Brain pericyte (primary cell): ENCODE results near the gene PXK.

ENCODE experiments used
- DNase-seq: peaks from one replicate; pipeline ENCODE4 v3.0.0-alpha.2; 2012; ENCODE audit warnings: low read depth, low spot score

The PXK gene

DNA sequence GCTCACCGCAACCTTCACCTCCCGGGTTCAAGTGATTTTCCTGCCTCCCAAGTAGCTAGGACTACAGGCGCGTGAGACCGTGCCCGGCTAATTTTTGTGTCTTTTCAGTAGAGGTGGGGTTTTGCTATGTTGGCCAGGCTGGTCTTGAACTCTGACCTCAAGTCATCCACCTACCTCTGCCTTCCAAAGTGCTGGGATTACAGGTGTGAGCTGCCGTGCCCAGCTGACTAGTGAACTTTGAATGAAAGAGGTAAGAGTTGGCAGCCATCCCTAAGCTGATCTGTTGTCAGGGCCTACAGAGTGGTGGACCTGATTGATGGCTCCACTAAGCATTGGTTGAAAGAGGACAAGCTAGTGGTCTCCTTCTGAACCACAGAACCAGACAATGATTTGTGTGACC lies 15.3 kb downstream of the PXK start:
- DNase-seq, result no peak

DNA sequence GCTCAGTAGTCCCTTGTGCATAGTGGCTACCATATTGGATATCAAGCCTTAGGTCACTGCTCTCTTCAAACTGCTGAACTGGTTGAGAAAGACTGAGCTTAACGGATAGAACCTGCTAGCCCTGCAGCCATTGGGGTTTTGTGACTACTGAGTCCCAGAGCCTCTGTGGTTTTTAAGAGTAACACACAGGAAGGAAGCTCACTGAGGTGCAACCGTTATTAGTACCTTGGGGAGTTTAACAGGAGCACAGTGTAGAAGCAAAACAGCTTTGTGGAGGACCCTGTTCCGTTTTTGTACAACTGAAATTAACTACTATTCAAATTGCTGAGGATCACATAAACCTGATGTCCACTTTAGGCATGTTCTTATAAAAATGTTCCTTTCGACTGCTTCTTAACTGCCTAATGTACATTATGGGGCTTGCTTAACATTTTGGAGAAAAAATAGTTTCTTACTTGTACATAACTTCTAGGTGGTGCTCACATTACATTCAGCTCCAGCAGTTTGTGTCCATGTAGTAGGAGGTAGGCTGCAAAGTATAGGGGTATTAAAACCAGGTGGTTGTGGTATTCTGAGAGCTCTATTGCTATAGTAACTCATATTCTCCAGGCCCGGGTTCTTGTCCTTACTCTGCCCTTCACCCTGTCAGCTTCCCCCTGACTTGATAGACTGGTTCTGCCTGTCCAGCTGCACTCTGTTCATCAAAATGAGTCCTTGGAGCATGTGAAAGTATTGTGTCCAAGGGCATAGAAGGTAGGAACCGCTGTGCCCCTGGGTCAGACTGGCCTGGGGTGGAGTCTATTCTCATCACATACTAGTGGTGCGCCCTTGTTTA lies 17.3 kb downstream of the PXK start:
- no peak for DNase-seq

- DNase-seq, result no peak
These were observed 17.9 kb downstream of the PXK start for GRCh38 chr3:58350627-58351013.

DNA sequence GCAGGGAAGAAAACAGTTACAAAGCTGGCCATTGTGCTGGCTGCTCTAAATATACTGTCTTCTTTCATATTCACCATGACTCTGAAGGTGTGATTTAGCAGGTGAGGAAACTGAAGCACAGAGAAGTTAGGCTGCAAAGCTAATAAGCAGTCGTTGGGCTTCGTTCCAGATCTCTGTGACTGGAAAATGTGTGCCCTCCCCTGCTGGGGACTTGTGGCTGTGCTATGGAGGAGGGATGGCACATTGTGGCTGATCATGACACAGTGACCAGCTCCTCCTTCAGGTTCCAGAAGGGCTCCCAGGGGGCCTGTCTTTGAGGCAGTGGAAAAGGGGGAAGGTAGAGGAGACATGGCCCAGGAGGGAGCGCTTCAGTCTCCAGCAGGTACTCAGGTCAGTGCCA lies 19.2 kb downstream of the PXK start:
- DNase-seq, result no peak

DNA sequence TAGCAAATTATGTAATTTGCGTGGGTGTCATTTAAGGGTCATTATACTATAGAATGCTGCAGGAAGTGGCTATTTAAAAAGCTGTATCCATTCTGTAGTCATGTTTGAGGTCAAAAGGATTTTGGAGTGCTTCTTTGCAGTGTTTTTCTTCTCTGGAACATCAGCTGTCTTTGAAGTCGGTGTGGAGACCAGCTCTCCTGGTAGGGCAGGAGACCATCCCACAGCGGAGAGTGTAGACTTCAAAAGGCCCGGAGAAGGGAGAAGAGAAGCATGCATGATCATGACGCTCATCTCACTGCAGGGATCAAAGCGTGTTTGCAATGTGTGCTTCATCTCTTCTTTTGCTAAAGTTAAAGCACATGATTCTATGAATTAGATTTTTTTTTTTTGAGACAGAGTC lies 19.9 kb downstream of the PXK start:
- DNase-seq, result no peak

DNA sequence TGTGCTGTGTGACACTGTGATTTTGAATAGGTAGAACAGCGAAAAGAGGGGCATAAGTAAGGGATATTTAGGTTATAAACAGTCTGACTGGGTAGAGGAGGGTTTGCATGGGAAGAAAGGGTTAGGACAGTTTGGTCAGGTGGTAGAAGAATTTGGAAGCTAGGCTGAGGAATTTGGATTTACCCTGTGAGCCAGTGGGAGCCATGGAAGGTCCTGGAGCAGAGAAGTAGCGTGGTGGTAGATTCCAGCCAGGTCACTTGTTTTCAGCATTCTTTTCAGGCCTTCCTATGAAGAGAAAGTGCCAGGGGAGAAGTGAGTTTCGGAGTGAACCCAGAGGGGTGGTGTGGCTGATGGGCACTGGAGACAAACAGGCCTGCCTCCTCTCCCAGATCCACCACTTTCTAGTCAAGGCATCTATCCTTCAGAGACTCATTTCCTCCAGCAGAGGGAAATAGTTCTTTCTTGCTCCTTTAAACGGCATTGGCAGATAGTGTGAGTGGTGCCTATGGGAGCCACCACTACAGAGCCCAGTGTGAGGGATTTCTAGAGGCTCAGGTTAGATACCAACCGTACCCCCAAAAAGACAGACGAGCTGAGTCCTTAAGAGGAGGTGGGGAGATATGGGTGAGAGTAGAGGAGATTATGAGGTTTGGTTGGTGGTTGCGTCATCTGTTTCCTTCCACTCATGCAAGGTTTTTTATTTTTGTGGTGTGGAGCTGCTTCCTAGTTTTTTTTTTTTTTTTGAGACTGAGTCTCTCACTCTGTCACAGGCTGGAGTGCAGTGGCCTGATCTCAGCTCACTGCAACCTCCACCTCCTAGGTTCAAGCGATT lies 21.2 kb downstream of the PXK start:
- no peak for DNase-seq

DNA sequence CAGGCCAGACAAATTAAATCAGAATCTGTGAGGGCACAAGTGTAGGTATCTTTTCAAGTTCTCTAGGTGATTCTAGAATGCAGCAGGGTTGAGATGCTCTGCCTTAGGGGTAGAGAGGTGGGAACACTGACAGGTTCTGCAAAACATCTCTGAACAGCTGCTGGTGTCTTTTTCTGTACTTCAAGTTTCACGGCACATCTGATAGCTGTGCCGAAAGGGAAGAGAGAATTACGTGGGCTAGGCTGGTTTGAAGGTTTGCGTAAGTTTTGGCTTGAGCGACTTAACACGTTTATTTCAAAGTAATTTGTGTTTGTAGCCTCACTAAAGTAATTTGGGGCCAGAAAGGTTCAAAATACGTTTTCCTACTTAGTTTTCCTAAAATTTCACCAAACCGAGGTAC lies 22.5 kb downstream of the PXK start:
- no peak for DNase-seq

DNA sequence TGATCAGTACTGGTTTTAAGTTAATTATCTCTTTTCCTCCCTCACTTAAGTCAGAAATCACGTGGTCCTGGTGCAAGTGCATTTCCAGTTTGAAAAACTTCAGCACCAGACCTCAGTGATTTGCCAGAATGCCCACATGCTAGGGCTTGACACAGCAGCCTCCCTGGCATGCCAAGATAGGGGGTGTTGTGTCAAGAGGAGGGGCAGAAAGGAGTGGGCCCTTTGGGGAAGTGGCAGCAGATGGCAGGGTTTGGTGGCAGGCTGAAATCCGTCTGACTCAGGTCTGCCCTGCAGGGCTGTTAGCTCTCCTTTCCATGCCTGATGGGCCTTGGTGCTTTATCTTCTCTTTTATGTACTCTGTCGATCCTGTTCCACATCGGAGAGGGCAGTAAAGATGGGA lies 23.4 kb downstream of the PXK start:
- DNase-seq, result no peak

DNA sequence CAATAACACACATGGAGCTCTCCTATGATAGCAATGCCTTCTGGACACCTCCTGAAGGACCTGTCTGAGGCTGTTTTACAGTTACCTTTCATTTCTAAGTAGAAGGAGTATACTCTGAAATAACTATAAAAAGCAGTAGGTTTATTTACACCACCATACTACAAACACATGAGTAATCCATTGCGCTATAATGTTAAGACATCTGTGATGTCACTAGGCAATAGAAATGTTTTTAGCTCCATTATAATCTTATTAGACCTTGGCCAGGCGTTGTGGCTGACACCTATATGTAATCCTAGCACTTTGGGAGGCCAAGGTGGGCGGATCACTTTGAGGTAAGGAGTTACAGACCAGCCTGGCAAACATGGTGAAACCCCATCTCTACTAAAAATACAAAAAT lies 24.7 kb downstream of the PXK start:
- no peak for DNase-seq

DNA sequence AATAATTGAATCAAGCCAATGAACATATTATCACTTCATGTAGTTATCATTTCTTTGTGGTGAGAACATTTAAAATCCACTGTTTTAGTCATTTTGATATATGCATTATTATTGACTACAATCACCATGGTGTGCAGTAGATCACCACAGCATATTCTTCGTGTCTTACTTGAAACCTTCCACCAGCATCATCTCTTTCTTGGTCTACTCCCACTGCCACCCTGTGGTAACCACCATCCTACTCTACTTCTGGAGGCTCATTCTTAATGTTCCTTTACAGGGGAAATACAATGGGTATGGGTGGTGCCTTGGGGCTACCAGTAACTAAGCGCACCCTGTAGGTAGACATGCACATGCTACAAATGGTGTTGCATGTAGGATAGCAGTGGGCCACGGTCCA lies 25.4 kb downstream of the PXK start:
- DNase-seq, result no peak

DNA sequence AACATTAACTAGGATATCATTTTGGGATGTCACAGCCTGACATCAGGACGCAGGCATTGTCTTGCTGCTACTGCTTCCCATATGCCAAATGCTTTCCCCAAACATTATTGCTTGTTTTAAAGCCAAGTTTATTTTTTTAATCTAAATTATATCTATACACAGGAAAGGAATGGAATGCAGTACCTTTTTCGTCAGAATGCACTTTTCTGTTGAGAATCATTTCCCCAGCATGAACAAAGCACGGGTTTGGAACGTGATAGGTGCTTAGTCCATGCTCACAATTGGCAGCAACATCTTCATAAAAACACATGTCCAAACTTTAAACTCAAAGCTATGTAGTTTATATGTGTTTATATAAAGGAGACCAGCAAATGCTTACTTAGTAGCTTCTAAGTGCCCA lies 26.1 kb downstream of the PXK start:
- no peak for DNase-seq

GRCh38 chr3:58359621-58360020 lies 26.9 kb downstream of the PXK start:
- DNase-seq, result no peak

- no peak for DNase-seq
These were observed 29.2 kb downstream of the PXK start for GRCh38 chr3:58361866-58362265.

GRCh38 chr3:58366699-58367098 lies 34.0 kb downstream of the PXK start:
- DNase-seq, result no peak

DNA sequence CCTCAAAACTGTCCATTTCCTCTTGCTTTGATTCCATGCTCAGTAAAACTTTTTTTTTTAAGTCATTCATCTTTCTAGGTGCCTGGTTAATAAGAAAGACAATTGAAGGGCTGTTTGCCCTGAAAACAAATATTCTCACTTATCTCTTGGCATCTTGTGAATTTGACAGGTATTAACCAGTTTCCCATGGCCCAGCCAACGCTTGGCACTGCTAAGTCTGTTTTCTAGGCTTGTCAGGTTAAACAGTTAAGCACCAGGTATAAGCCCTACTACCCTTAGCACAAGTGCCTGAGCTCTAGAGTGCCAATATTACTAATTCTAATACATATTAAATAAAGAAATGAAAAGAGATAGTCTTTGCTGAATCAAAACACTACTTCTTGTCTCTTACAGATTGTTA lies 36.3 kb downstream of the PXK start:
- DNase-seq, result no peak

GRCh38 chr3:58369876-58370275 lies 37.2 kb downstream of the PXK start:
- DNase-seq, result no peak

DNA sequence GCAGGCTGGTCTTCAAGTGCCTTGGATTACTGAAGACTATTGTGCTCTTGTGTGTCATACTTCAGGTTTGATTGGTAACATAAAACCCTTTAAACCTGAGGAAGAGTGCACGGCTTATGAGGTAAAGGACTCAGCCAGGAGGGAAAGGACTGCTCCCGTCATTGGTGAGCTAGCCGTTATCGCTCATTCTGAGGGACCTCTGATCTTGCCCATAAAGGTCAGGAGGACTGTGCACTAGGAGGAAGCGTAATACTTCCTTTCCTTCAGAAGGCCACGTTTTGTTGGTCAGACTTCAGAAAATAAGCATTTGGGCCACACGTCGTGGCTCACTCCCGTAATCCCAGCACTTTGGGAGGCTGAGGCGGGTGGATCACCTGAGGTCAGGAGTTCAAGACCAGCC lies 37.7 kb downstream of the PXK start:
- DNase-seq, result no peak

GRCh38 chr3:58371754-58372153 lies 39.1 kb downstream of the PXK start:
- no peak for DNase-seq

GRCh38 chr3:58375254-58375653 lies 42.6 kb downstream of the PXK start:
- DNase-seq, result no peak

- DNase-seq, result no peak
These were observed 44.5 kb downstream of the PXK start for GRCh38 chr3:58377168-58377567.

DNA sequence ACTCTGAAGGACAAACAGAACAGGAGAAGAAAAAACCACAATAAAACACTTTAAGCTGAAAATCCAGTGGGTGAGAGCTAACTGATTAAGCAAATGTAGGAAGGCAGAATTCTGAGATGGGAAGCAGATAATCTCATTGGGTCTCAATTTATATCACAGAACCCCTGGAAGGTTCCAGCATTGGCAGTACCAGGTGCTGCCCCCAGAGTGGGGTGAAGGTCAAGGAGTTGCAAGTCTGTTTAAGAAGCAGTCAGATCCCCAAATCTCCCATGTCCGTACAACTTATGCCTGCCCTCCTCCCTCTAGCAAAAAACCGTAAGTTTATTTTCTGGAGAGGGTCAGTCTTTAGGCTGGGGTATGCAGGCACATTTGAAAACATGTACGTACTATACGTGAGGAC lies 45.1 kb downstream of the PXK start:
- DNase-seq, result no peak

GRCh38 chr3:58379351-58380073 lies 46.8 kb downstream of the PXK start:
- no peak for DNase-seq
